ENCODE data around the gene ZNF804A.

ZNF804A gene

DNA sequence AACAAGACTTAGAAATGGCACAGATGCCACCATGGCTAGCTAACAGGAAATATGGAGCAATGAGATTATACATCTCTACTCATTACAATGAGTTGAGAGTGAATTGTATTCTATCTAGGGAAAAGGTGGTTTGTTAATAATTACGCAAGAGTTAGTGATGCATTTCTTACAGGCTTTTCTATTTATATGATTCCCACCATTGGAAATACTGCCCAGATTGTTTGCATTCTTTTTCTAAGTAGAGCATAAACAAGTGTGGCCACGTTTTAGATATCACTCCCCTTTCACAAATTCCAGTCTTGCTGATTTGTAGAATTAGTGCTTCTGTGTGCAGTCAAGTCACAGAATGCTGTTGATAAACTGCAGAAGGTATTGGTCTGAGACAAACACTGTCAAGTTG is 56.6 kb downstream of the ZNF804A start:
- TF ChIP-seq, protein P1, sequence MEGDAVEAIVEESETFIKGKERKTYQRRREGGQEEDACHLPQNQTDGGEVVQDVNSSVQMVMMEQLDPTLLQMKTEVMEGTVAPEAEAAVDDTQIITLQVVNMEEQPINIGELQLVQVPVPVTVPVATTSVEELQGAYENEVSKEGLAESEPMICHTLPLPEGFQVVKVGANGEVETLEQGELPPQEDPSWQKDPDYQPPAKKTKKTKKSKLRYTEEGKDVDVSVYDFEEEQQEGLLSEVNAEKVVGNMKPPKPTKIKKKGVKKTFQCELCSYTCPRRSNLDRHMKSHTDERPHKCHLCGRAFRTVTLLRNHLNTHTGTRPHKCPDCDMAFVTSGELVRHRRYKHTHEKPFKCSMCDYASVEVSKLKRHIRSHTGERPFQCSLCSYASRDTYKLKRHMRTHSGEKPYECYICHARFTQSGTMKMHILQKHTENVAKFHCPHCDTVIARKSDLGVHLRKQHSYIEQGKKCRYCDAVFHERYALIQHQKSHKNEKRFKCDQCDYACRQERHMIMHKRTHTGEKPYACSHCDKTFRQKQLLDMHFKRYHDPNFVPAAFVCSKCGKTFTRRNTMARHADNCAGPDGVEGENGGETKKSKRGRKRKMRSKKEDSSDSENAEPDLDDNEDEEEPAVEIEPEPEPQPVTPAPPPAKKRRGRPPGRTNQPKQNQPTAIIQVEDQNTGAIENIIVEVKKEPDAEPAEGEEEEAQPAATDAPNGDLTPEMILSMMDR (conservative IDR thresholded peaks at IDR 0.05; ENCODE audit: low read depth, low read length): no peak
- peak; percentile 49 for DNase-seq (ENCODE audit: low read depth)
- no peak overlapping the region for H3K4me3 ChIP-seq (ENCODE audit: low read depth, low read length)

DNA sequence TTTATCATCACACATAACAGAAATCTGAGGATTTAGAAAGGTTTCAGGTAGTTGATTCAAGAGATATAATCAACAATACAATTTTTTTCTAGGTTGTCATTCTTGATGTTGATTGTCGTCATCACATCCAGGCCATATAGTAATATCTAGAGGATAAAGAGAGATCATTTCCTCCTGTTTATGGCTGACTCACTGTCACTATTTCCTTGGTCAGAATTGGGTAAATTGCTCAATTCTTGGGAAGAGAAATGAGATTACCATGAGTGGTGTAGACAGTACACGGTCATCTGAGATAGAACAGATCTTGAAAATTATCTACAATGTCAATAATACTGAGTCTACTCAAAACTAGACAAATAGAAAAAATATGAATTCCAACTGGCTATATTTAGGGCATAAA is 78.8 kb downstream of the ZNF804A start:
- no peak overlapping the region for H3K4me3 ChIP-seq (ENCODE audit: low read depth, low read length)
- DNase-seq (ENCODE audit: low read depth): no peak
- TF ChIP-seq, protein P1 (conservative IDR thresholded peaks at IDR 0.05; ENCODE audit: low read depth, low read length): no peak

DNA sequence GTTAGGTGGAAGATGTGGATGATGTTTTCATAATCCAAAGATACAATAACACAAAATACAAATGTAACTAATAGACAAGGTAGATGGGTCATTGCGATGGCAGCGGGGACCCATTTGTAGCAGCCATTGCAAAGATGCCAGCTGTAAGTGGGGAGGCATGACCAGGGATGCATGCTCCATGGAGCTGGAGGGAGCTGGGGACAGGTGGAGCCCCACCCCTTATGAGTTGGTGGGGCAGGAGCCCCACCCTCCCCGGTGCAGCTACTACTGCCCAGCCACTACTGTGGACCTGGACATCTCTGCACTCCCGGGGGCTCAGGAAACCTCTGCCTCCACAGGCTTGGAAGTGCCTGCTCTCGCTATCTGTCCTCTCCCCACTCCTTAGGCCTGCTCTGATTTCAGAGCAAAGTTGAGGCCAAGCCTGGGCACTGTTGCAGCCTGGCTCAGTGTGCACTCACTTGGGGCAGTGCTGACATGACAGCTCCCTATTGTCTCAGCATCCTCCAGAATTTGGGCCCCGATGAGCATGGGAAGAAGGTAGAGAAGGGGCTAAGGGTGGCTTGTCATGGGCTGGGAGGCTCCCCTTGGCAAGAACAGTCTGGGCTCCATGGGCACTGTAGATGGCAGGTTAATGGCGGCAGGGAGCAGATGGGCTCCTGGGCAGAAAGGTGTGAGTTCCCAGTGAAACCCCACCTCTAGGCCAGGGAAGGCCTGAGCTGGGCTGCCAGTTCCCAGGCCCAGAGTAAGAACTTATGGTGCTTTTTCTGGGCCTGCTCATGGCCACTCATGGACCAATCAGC is 81.1 kb downstream of the ZNF804A start:
- no peak for DNase-seq (ENCODE audit: low read depth)
- TF ChIP-seq, protein P1 (conservative IDR thresholded peaks at IDR 0.05; ENCODE audit: low read depth, low read length): no peak

DNA sequence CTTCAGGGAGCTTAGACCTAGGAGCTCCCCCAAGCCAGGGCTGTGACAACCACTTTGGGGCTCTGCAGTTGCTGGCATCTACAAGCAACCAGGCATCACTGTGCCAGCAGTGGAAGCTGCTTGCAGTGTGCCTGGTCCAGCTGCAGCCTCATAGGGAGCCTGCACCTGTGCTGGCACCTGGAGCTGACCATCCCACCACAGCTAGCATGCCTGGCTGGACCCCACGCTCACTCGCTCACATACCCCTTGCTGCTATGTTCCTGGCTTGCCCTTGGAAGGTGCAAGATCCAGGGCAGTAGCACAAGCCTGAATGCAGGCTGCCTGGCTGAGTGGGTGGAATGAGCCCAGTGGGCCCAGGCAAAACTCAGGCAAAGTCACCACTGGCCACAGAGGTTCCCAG is 82.5 kb downstream of the ZNF804A start:
- H3K4me3 ChIP-seq (ENCODE audit: low read depth, low read length): no peak overlapping the region
- TF ChIP-seq, protein P1 (conservative IDR thresholded peaks at IDR 0.05; ENCODE audit: low read depth, low read length): no peak
- no peak for DNase-seq (ENCODE audit: low read depth)

More for the DNA sequence above, 81.1 kb downstream of the ZNF804A start:
- H3K4me3 ChIP-seq (ENCODE audit: low read depth, low read length): no peak overlapping the region

DNA sequence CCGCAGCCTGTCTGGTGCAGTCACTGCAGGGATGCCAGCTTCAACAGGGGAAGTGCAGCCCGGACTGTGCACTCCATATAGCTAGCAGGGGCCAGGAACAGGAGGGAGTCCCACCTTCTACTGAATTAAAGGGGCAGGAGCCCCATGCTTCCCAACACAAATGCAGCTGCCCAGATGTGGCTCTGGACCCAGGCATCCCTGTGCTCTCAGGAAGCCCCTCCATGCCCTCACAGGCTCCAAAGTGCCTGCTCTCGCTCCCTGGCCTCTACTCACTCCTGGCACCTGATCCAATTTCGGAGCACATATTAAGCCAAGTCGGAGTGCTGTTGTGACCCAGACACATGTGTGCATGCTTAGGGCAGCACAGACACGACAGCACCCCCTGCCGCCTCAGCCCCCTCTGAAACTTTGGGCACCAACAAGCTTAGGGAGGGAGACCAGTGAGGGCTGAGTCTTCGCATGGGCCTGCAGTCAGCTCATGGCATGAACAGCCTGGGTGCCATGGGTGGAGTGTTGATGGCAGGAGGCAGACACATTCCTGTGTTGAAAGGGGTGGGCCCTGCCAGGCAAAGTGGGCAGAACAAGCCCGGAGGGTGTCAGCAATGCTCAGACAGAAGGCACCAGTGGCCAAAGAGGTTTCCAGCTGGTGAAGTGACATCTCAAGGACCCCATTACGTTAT is 83.5 kb downstream of the ZNF804A start:
- TF ChIP-seq, protein P1 (conservative IDR thresholded peaks at IDR 0.05; ENCODE audit: low read depth, low read length): no peak
- H3K4me3 ChIP-seq (ENCODE audit: low read depth, low read length): no peak overlapping the region
- no peak for DNase-seq (ENCODE audit: low read depth)

DNA sequence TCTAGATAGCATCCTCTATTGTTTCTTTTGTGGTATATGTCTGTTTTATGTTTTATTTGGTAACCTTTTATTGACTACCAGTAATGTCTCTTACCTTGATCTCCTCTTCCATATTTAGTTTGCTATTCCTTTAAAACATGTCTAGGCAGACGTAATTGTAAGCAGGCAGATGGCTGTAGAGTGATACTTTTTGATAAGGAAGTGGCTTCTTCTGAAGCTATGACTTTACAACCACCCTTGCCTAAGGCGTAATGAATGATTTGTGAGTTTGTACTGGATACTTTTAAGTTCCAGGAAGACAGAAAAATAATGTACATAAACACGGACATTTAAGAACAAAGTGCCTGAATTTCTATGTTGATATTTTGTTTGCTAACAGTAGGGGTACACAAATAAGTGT is 85.6 kb downstream of the ZNF804A start:
- DNase-seq (ENCODE audit: low read depth): no peak
- no peak overlapping the region for H3K4me3 ChIP-seq (ENCODE audit: low read depth, low read length)
- TF ChIP-seq, protein P1 (conservative IDR thresholded peaks at IDR 0.05; ENCODE audit: low read depth, low read length): no peak
